HCT116 (cell line): Measurements from ENCODE around the gene BBS9. TPM values are rescaled to one million over a fixed set of nuclear protein-coding genes. Genes with fewer than 3 reads are reported as not detected.

Experiments used
- ATAC-seq: fragments of 200-7000 bp; cut with Tn5 transposase; 2 replicates; pipeline ENCODE4 v1.9.1; 2020; ENCODE audit warnings: mild to moderate bottlenecking, moderate library complexity
- BruUV-seq: library from RNA; stranded (reverse); fragments of 400-500 nt; replicated peaks from 2 replicates; lab custom pipeline; 2021; lab: Mats Ljungman, UMichigan
- CTCF ChIA-PET: fragments of 300-600 bp; sonication (Branson Sonifier 250); formaldehyde crosslinking; loops from one replicate; lab custom pipeline; 2021; ENCODE audit warnings: antibody characterized with exemption; lab: Charles Lee
- POLR2A ChIA-PET: fragments of 300-600, 350-600 bp; sonication (Branson Sonifier 250); formaldehyde crosslinking; loops from one replicate; lab custom pipeline; 2021; ENCODE audit warnings: antibody characterized with exemption; lab: Charles Lee
- RAD21 ChIA-PET, 2 experiments: fragments of 300-600 bp; sonication (Branson Sonifier 250); formaldehyde crosslinking; loops; one replicate each; lab custom pipeline; 2023; ENCODE audit warnings: low total read pairs in 2 of 2; ENCODE audit not compliant: uncharacterized antibody in 2 of 2, unreplicated experiment in 2 of 2, low non-redundant PET in 1 of 2; lab: Charles Lee
- DNase-seq: peaks from one replicate; pipeline ENCODE4 v3.0.0-alpha.2; 2010; ENCODE audit warnings: low read depth, low spot score
- H2AFZ ChIP-seq: fragments of 200-600 bp; shearing (Covaris generic), sonication (generic); 2 replicates; pipeline ENCODE4 v1.6.1; 2017; ENCODE audit warnings: low read depth, mixed run types, mixed read lengths, antibody characterized with exemption, low read length; ENCODE audit not compliant: poor library complexity, severe bottlenecking
- H3K27ac ChIP-seq: 2 replicates; pipeline ENCODE4 v1.5.1; 2012; ENCODE audit warnings: low read depth, low read length
- H3K27me3 ChIP-seq: fragments of 200-600 bp; sonication (generic); 2 replicates; pipeline ENCODE4 v1.6.1; 2016; ENCODE audit warnings: mixed run types, low read length, mixed read lengths; ENCODE audit not compliant: insufficient read depth
- H3K36me3 ChIP-seq, 2 experiments: fragments of 200-500 bp in 1 of 2; fragments of 200-600 bp in 1 of 2; sonication (Bioruptor generic) in 1 of 2; sonication (generic) in 1 of 2; 2 replicates each; pipeline versions ENCODE4 v1.5.1 to v1.6.1; 2014 to 2016; ENCODE audit warnings: low read length in 2 of 2, inconsistent platforms in 1 of 2, mixed read lengths in 1 of 2, mixed run types in 1 of 2; ENCODE audit not compliant: insufficient read depth in 2 of 2, control insufficient read depth in 1 of 2
- H3K4me1 ChIP-seq, 2 experiments: fragments of 200-600 bp in 1 of 2; sonication (generic) in 1 of 2; 2 replicates each; pipeline versions ENCODE4 v1.5.1 to v1.6.1; 2012 to 2017; ENCODE audit warnings: low read length in 2 of 2, inconsistent platforms in 1 of 2, mild to moderate bottlenecking in 1 of 2, mixed read lengths in 1 of 2, mixed run types in 1 of 2, moderate library complexity in 1 of 2; ENCODE audit not compliant: insufficient read depth in 2 of 2, control insufficient read depth in 1 of 2
- H3K4me2 ChIP-seq: fragments of 200-600 bp; sonication (generic); 2 replicates; pipeline ENCODE4 v1.6.1; 2017; ENCODE audit warnings: mixed run types, low read length, mixed read lengths
- H3K4me3 ChIP-seq, 2 experiments: fragments of 200-600 bp in 1 of 2; sonication (generic) in 1 of 2; replicated peaks in 1 of 2; 2 replicates each; pipeline ENCODE4 v1.5.1; 2011 to 2016; ENCODE audit warnings: low read length in 2 of 2, control low read depth in 1 of 2, low read depth in 1 of 2, mild to moderate bottlenecking in 1 of 2, mixed read lengths in 1 of 2, mixed run types in 1 of 2
- H3K79me2 ChIP-seq: fragments of 200-600 bp; sonication (generic); 2 replicates; pipeline ENCODE4 v1.6.1; 2017; ENCODE audit warnings: mild to moderate bottlenecking, mixed run types, low read length, moderate library complexity, mixed read lengths; ENCODE audit not compliant: insufficient read depth
- H3K9ac ChIP-seq: fragments of 200-600 bp; sonication (generic); 2 replicates; pipeline ENCODE4 v1.6.1; 2016; ENCODE audit warnings: low read length, mixed read lengths
- H3K9me2 ChIP-seq: fragments of 200-600 bp; sonication (generic), shearing (Covaris generic); 2 replicates; pipeline ENCODE4 v1.6.1; 2017; ENCODE audit warnings: mixed run types, mild to moderate bottlenecking, moderate library complexity; ENCODE audit not compliant: insufficient read depth
- H3K9me3 ChIP-seq, 2 experiments: fragments of 200-500 bp in 1 of 2; fragments of 200-600 bp in 1 of 2; sonication (Bioruptor generic) in 1 of 2; sonication (generic) in 1 of 2; 2 replicates each; pipeline ENCODE4 v1.6.1; 2014 to 2017; ENCODE audit warnings: low read length in 2 of 2, mixed read lengths in 2 of 2, inconsistent platforms in 1 of 2, low read depth in 1 of 2, mild to moderate bottlenecking in 1 of 2, mixed run types in 1 of 2, moderate library complexity in 1 of 2; ENCODE audit not compliant: control insufficient read depth in 1 of 2, insufficient read depth in 1 of 2
- H4K20me1 ChIP-seq: fragments of 200-600 bp; sonication (generic), shearing (Covaris generic); 2 replicates; pipeline ENCODE4 v1.6.1; 2017; ENCODE audit warnings: mixed run types, mild to moderate bottlenecking, moderate library complexity; ENCODE audit not compliant: insufficient read depth
- CEBPB ChIP-seq: IDR thresholded peaks from 2 replicates; pipeline ENCODE4 v1.6.1; 2012; ENCODE audit warnings: low read depth
- EGR1 ChIP-seq: IDR thresholded peaks from 2 replicates; pipeline ENCODE4 v1.6.1; 2012; ENCODE audit warnings: low read depth
- EZH2 ChIP-seq: fragments of 200-600 bp; sonication (generic); IDR thresholded peaks from 2 replicates; pipeline ENCODE4 v1.6.1; 2017; ENCODE audit warnings: antibody characterized with exemption, mixed run types
- EZH2phosphoT487 ChIP-seq: fragments of 200-600 bp; IDR thresholded peaks from 2 replicates; pipeline ENCODE4 v1.6.1; 2018; ENCODE audit warnings: antibody characterized with exemption, borderline replicate concordance
- MAX ChIP-seq: IDR thresholded peaks from 2 replicates; pipeline ENCODE4 v1.6.1; 2012
- POLR2A ChIP-seq: IDR thresholded peaks from 2 replicates; pipeline ENCODE4 v1.7.0; 2011; ENCODE audit warnings: borderline replicate concordance; ENCODE audit not compliant: insufficient read depth, insufficient read length; ENCODE audit errors: extremely low read depth
- POLR2AphosphoS5 ChIP-seq: IDR thresholded peaks from 2 replicates; pipeline ENCODE4 v1.6.1; 2011; ENCODE audit warnings: mild to moderate bottlenecking, low read depth, low read length, moderate library complexity
- REST ChIP-seq: IDR thresholded peaks from 2 replicates; pipeline ENCODE4 v1.6.1; 2012; ENCODE audit warnings: low read depth
- TCF7L2 ChIP-seq: IDR thresholded peaks from 2 replicates; pipeline ENCODE4 v1.7.0; 2011; ENCODE audit warnings: borderline replicate concordance, inconsistent platforms; ENCODE audit not compliant: insufficient read depth, insufficient read length; ENCODE audit errors: extremely low read depth
- YY1 ChIP-seq: IDR thresholded peaks from 2 replicates; pipeline ENCODE4 v1.6.1; 2011; ENCODE audit warnings: low read length, low read depth, moderate library complexity, mild to moderate bottlenecking; ENCODE audit not compliant: insufficient replicate concordance; ENCODE audit errors: extremely low read depth
- ZFX ChIP-seq: fragments of 450-650 bp; IDR thresholded peaks from 2 replicates; pipeline ENCODE4 v1.6.1; 2017
- ZNF274 ChIP-seq: fragments of 200-500 bp; sonication (Bioruptor generic); IDR thresholded peaks from 2 replicates; pipeline ENCODE4 v1.6.1; 2014; ENCODE audit warnings: mild to moderate bottlenecking, low read depth, low read length, inconsistent platforms
- intact Hi-C: fragments of 100-400 bp; cut with micrococcal nuclease; formaldehyde crosslinking; loops from 2 replicates; pipeline ENCODE4 v1.10.0; 2022
- total RNA-seq: library from RNA; stranded (reverse); gene quantifications from one replicate; pipeline ENCODE4 v1.2.1, GENCODE V29; 2021; ENCODE audit not compliant: unreplicated experiment
- TF ChIP-seq, protein P1 (sequence below): IDR thresholded peaks from 2 replicates; pipeline ENCODE4 v1.6.1; 2012
- TF ChIP-seq, protein P2 (sequence below): IDR thresholded peaks from 2 replicates; pipeline ENCODE4 v1.6.1; 2011; ENCODE audit warnings: mild to moderate bottlenecking, low read length, moderate library complexity; ENCODE audit not compliant: insufficient replicate concordance; ENCODE audit errors: extremely low read depth

The BBS9 gene
- total RNA-seq, 1 experiment from 2014 or later, result 7.1 TPM

- intact Hi-C loops, result loop anchor here (10.0 kb wide), 1 partner anchor 316 kb away; no protein-coding TSS in a partner anchor
- Histone ChIP-seq H3K27ac (no peak overlapping the region), H3K9me2 (no peaks in the 10 kb centered on the region; the same call in 1 of the 2 replicates), H4K20me1 (no peaks in the 10 kb centered on the region), H3K79me2 (no peaks in the 10 kb centered on the region), H3K4me3 (no peak overlapping the region), H3K4me2 (no peak overlapping the region), H3K9me3 (no peaks in the 10 kb centered on the region), H3K9ac (no peak overlapping the region), H3K4me1 (no peaks in the 10 kb centered on the region), H3K36me3 (no peaks in the 10 kb centered on the region), H2AFZ (no peak overlapping the region), H3K27me3 (no peaks in the 10 kb centered on the region)
- RAD21 ChIA-PET, result no interaction called here
- CTCF ChIA-PET, result interaction anchor here (1.2 kb wide), 1 partner anchor 504 kb away, joined by 3 read pairs; no protein-coding TSS in a partner anchor
- POLR2A ChIA-PET, result no interaction called here
- ATAC-seq (no peak), DNase-seq (no peak)
- TF ChIP-seq ZNF274, result no peak
- no peak for TF ChIP-seq POLR2AphosphoS5
- TF ChIP-seq EZH2phosphoT487, result no peak
- TF ChIP-seq YY1, result no peak
- TF ChIP-seq CEBPB, result no peak
- no TSS peak for BruUV-seq
These were observed 299.1 kb downstream of the BBS9 start for GRCh38 chr7:33428415-33428814.

GRCh38 chr7:33431543-33431942 lies 302.2 kb downstream of the BBS9 start:
- DNase-seq (no peak), ATAC-seq (no peak)
- Histone ChIP-seq H3K36me3 (no peaks in the 10 kb centered on the region), H3K4me1 (no peaks in the 10 kb centered on the region), H2AFZ (no peak overlapping the region), H3K9me3 (no peaks in the 10 kb centered on the region), H3K4me2 (no peak overlapping the region), H3K9me2 (no peaks in the 10 kb centered on the region; the same call in 1 of the 2 replicates), H3K79me2 (no peaks in the 10 kb centered on the region), H4K20me1 (no peaks in the 10 kb centered on the region), H3K9ac (no peak overlapping the region), H3K4me3 (no peak overlapping the region), H3K27ac (no peak overlapping the region), H3K27me3 (no peaks in the 10 kb centered on the region)
- intact Hi-C loops, result no loop called here
- no peak for TF ChIP-seq ZFX
- TF ChIP-seq POLR2AphosphoS5, result no peak
- no peak for TF ChIP-seq TCF7L2
- TF ChIP-seq REST, result no peak
- TF ChIP-seq, protein P1, sequence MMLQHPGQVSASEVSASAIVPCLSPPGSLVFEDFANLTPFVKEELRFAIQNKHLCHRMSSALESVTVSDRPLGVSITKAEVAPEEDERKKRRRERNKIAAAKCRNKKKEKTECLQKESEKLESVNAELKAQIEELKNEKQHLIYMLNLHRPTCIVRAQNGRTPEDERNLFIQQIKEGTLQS, result no peak
- no peak for TF ChIP-seq CEBPB
- TF ChIP-seq, protein P2, sequence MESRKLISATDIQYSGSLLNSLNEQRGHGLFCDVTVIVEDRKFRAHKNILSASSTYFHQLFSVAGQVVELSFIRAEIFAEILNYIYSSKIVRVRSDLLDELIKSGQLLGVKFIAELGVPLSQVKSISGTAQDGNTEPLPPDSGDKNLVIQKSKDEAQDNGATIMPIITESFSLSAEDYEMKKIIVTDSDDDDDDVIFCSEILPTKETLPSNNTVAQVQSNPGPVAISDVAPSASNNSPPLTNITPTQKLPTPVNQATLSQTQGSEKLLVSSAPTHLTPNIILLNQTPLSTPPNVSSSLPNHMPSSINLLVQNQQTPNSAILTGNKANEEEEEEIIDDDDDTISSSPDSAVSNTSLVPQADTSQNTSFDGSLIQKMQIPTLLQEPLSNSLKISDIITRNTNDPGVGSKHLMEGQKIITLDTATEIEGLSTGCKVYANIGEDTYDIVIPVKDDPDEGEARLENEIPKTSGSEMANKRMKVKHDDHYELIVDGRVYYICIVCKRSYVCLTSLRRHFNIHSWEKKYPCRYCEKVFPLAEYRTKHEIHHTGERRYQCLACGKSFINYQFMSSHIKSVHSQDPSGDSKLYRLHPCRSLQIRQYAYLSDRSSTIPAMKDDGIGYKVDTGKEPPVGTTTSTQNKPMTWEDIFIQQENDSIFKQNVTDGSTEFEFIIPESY, result no peak
- no peak for TF ChIP-seq YY1
- TF ChIP-seq EGR1, result no peak
- no peak for TF ChIP-seq POLR2A
- TF ChIP-seq EZH2, result no peak
- no peak for TF ChIP-seq EZH2phosphoT487
- TF ChIP-seq MAX, result no peak
- ChIA-PET RAD21 (no interaction called here), POLR2A (no interaction called here), CTCF (no interaction called here)
- BruUV-seq, result no TSS peak
